GM23248 (cell line): ENCODE results near the gene GALNT16. TPM values are rescaled to one million over a fixed set of nuclear protein-coding genes. Genes with fewer than 3 reads are reported as not detected.

Source experiments
- DNase-seq: peaks from one replicate; pipeline ENCODE4 v3.0.0-alpha.2; 2015
- H2AFZ ChIP-seq: fragments of 200-600 bp; sonication (generic); 2 replicates; pipeline ENCODE4 v1.6.1; 2016; ENCODE audit warnings: antibody characterized with exemption
- H3F3A ChIP-seq: fragments of 200-600 bp; sonication (generic); 2 replicates; pipeline ENCODE4 v1.6.1; 2016; ENCODE audit warnings: mild to moderate bottlenecking, antibody characterized with exemption, mixed run types; ENCODE audit not compliant: insufficient read depth
- H3K27ac ChIP-seq: fragments of 200-600 bp; sonication (generic); 2 replicates; pipeline ENCODE4 v1.5.1; 2016; ENCODE audit warnings: mild to moderate bottlenecking
- H3K27me3 ChIP-seq: fragments of 200-600 bp; sonication (generic); replicated peaks from 2 replicates; pipeline ENCODE4 v1.6.1; 2016; ENCODE audit warnings: mild to moderate bottlenecking; ENCODE audit not compliant: insufficient read depth
- H3K36me3 ChIP-seq: fragments of 200-600 bp; sonication (generic); 2 replicates; pipeline ENCODE4 v1.6.1; 2016; ENCODE audit warnings: low read depth, mild to moderate bottlenecking
- H3K4me1 ChIP-seq: fragments of 200-600 bp; sonication (generic); 2 replicates; pipeline ENCODE4 v1.6.1; 2016; ENCODE audit warnings: mild to moderate bottlenecking; ENCODE audit not compliant: insufficient read depth
- H3K4me2 ChIP-seq: fragments of 200-600 bp; sonication (generic); one replicate; pipeline ENCODE4 v1.6.1; 2016; ENCODE audit warnings: mild to moderate bottlenecking; ENCODE audit not compliant: unreplicated experiment
- H3K4me3 ChIP-seq: fragments of 200-600 bp; sonication (generic); 2 replicates; pipeline ENCODE4 v1.5.1; 2016; ENCODE audit warnings: mild to moderate bottlenecking
- H3K79me2 ChIP-seq: fragments of 200-600 bp; sonication (generic); 2 replicates; pipeline ENCODE4 v1.6.1; 2016; ENCODE audit warnings: mild to moderate bottlenecking; ENCODE audit not compliant: insufficient read depth
- H3K9ac ChIP-seq: fragments of 200-600 bp; sonication (generic); 2 replicates; pipeline ENCODE4 v1.6.1; 2016; ENCODE audit warnings: mild to moderate bottlenecking
- H3K9me2 ChIP-seq: fragments of 200-600 bp; sonication (generic); 2 replicates; pipeline ENCODE4 v1.6.1; 2016; ENCODE audit warnings: mixed run types, mild to moderate bottlenecking, moderate library complexity; ENCODE audit not compliant: insufficient read depth
- H3K9me3 ChIP-seq: fragments of 200-600 bp; sonication (generic); one replicate; pipeline ENCODE4 v1.6.1; 2017; ENCODE audit warnings: low read depth
- H4K20me1 ChIP-seq: fragments of 200-600 bp; sonication (generic); 2 replicates; pipeline ENCODE4 v1.6.0; 2016; ENCODE audit not compliant: insufficient read depth
- EZH2 ChIP-seq: fragments of 200-600 bp; sonication (generic); IDR thresholded peaks from 2 replicates; pipeline ENCODE4 v1.6.1; 2018; ENCODE audit warnings: antibody characterized with exemption, mild to moderate bottlenecking; ENCODE audit not compliant: insufficient read depth, poor library complexity, severe bottlenecking
- EZH2phosphoT487 ChIP-seq: fragments of 200-600 bp; sonication (generic); IDR thresholded peaks from 2 replicates; pipeline ENCODE4 v1.6.1; 2018; ENCODE audit warnings: antibody characterized with exemption, moderate library complexity, mild to moderate bottlenecking, low read depth; ENCODE audit not compliant: insufficient read depth
- WGBS, 2 experiments: methylation state at CpG; one replicate each; pipeline ENCODE4 v1.1.6; 2015 to 2017; ENCODE audit warnings: low lambda C conversion rate in 2 of 2, low coverage in 1 of 2; ENCODE audit errors: missing lambda C conversion rate in 2 of 2; 5-methylcytosine and 5-hydroxymethylcytosine counted together
- in situ Hi-C: fragments of 300-500 bp; cut with MboI; formaldehyde crosslinking; loops from 2 replicates; pipeline ENCODE4 v1.15.0; 2020
- polyA plus RNA-seq: library from polyadenylated mRNA; unstranded; fragments of >200 nt; fragmentation: Nextera tagmentation; extraction: Ambion mirVana; gene quantifications from 2 replicates; pipeline ENCODE4 v1.2.1, GENCODE V29; 2016
- total RNA-seq: library from RNA; depleted of rRNA; stranded (reverse); fragments of >200 nt; shearing (Covaris generic); gene quantifications from 2 replicates; pipeline ENCODE4 v1.2.3, GENCODE V29; 2014

The GALNT16 gene
- total and polyA plus RNA-seq, 2 experiments from 2014 or later = 0.59 to 1.4 TPM

DNA sequence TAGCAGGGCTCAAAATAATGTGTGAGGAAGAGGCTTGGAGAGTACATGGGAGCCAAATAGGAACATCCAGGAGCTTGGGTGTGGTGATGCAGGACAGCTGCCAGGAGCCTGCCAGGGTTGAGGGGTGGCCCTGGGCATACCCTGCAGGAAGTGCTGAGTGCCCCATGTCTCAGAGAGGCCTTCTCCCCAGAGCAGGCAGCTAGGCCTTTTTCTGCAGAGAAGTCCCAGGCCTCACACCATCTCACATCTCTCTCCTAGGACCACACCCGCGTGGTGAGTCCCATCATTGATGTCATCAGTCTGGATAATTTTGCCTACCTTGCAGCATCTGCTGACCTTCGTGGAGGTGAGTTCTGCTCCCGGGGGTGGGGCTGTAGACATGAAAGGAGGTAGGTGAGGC is 71.2 kb downstream of the GALNT16 start:
- H3F3A ChIP-seq = no peaks in the 10 kb centered on the region
- in situ Hi-C loops = no loop called here
- no peak overlapping the region for H3K4me3 ChIP-seq
- H3K27me3 ChIP-seq = no peaks in the 10 kb centered on the region
- H3K4me2 ChIP-seq = no peak overlapping the region
- TF ChIP-seq EZH2 (no peak), EZH2phosphoT487 (no peak)
- no peaks in the 10 kb centered on the region for H3K9me2 ChIP-seq
- no peak overlapping the region for H2AFZ ChIP-seq
- no peaks in the 10 kb centered on the region for H3K36me3 ChIP-seq
- no peaks in the 10 kb centered on the region for H3K9me3 ChIP-seq
- peak; percentile 21 for DNase-seq
- no peaks in the 10 kb centered on the region for H3K4me1 ChIP-seq
- H3K9ac ChIP-seq = no peak overlapping the region
- H3K27ac ChIP-seq = no peak overlapping the region
- H3K79me2 ChIP-seq = no peaks in the 10 kb centered on the region
- no peaks in the 10 kb centered on the region for H4K20me1 ChIP-seq
- 65 to 74% methylated on average over 4 of the region's 4 CpGs for WGBS, 2 experiments

DNA sequence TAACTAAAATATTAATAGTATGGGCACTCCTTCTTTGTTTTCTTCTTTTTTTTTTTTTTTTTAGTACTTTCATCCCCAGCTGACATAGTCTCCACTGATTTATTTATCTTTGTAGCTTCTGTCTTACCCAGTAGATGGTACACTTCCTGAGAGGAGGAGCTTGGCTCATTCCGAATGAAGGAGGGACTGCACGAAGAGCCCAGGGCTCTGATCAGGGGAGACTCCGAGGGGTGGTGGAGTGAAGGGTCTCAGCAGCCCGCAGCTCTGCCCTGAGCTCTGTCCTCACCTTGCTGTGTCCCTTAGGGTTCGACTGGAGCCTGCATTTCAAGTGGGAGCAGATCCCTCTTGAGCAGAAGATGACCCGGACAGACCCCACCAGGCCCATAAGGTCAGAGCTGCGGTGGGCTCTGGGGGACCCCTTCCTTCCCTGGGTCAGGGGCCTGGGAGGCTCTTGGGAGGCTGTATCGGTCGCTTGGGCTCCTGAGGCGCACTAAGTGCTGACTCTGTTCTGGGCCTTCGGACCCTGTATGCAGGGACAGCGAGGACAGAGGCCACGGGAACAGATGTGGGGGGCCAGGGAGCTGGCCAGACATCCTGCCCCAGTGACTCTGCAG is 72.9 kb downstream of the GALNT16 start:
- no peak for TF ChIP-seq EZH2phosphoT487
- TF ChIP-seq EZH2 = no peak
- Histone ChIP-seq H3K9me2 (no peaks in the 10 kb centered on the region), H3K4me2 (no peak overlapping the region), H3K4me3 (no peak overlapping the region), H3K9me3 (no peaks in the 10 kb centered on the region), H3K36me3 (no peaks in the 10 kb centered on the region), H3K27ac (no peak overlapping the region), H4K20me1 (no peaks in the 10 kb centered on the region), H3K79me2 (no peaks in the 10 kb centered on the region), H3K9ac (no peak overlapping the region), H2AFZ (no peak overlapping the region), H3K4me1 (no peaks in the 10 kb centered on the region), H3F3A (no peaks in the 10 kb centered on the region), H3K27me3 (no peaks in the 10 kb centered on the region)
- no peak for DNase-seq
- WGBS, 2 experiments = 70 to 76% methylated on average over 12 to 13 of the region's 13 CpGs
- in situ Hi-C loops = no loop called here

DNA sequence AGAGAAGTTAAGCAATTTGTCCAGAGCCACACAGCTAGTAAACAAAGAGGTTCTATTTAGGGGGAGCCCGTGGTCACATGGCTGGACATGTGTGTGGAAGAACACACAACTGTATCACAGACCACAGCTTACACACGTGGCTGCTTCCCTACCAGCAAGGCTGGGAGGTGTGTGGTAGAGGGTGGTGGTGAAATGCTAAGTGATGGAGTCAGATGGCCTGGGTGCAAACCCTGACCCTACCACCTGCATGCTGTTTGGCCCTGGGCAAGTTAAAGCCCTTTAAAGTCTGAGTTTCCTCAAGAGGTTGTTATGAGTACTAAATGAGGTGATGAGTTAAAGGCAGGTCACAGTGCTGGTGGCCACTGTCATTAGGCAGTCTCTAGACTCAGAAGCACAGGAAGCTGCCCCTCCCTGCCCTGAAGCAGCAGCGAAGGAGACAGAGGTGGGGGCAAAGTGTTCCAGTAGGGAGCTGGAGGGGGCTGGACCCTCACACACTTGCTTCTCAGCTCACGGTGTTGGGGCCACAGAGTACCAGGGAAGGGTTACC is 73.9 kb downstream of the GALNT16 start:
- Histone ChIP-seq H3K4me3 (no peak overlapping the region), H3K4me1 (no peaks in the 10 kb centered on the region), H3K4me2 (no peak overlapping the region), H3K27me3 (no peaks in the 10 kb centered on the region; the same call in 1 of the 2 replicates), H2AFZ (no peak overlapping the region), H4K20me1 (no peaks in the 10 kb centered on the region), H3K27ac (no peak overlapping the region), H3K9ac (no peak overlapping the region), H3K79me2 (no peaks in the 10 kb centered on the region), H3K36me3 (no peaks in the 10 kb centered on the region), H3K9me2 (no peaks in the 10 kb centered on the region), H3F3A (no peaks in the 10 kb centered on the region), H3K9me3 (no peaks in the 10 kb centered on the region)
- no peak for DNase-seq
- 43 to 53% methylated on average over 4 of the region's 4 CpGs for WGBS, 2 experiments
- TF ChIP-seq EZH2 = no peak
- TF ChIP-seq EZH2phosphoT487 = no peak
- in situ Hi-C loops = no loop called here

DNA sequence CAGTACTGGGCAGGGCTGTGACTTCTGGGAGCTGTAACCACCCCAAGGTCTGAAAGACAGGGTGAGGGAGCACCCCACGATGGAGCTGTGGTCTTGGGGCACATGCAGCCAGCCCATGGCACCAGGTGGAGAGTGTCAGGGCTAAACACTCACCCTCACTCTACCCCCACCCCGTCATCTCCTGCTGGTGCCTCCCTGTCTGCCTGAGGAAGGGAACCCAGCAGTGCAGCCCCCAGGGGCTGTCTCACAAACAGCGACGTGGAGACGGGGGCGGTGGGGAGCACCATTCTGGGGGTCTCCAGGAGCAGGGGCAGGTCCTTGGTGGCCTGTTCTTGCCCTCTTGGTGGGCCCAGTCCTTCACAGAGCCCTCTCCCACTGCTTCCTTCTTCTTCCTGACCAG is 74.6 kb downstream of the GALNT16 start:
- Histone ChIP-seq H3K9ac (no peak overlapping the region), H4K20me1 (no peaks in the 10 kb centered on the region), H3K4me1 (no peaks in the 10 kb centered on the region), H3K36me3 (no peaks in the 10 kb centered on the region), H3K27ac (no peak overlapping the region), H3K79me2 (no peaks in the 10 kb centered on the region), H3K4me3 (no peak overlapping the region), H2AFZ (no peak overlapping the region), H3K4me2 (no peak overlapping the region), H3K9me3 (no peaks in the 10 kb centered on the region), H3K27me3 (no peaks in the 10 kb centered on the region; the same call in 1 of the 2 replicates), H3K9me2 (no peaks in the 10 kb centered on the region), H3F3A (no peaks in the 10 kb centered on the region)
- in situ Hi-C loops = no loop called here
- TF ChIP-seq EZH2 = no peak
- TF ChIP-seq EZH2phosphoT487 = no peak
- WGBS, 2 experiments = 57 to 73% methylated on average over 6 of the region's 6 CpGs
- no peak for DNase-seq
